Islet precursor cell (in vitro differentiated cells): ENCODE measurements around the gene PDE2A.

Source experiments
- DNase-seq: peaks from one replicate; pipeline ENCODE4 v3.0.0-alpha.2; 2018

PDE2A gene

GRCh38 chr11:72587696-72588095, 86.5 kb downstream of the PDE2A start:
- DNase-seq: no peak

- DNase-seq: no peak
These were observed 87.7 kb downstream of the PDE2A start for GRCh38 chr11:72586321-72587090.

- DNase-seq: peak; percentile 89
These were observed 88.4 kb downstream of the PDE2A start for GRCh38 chr11:72585762-72586311.

GRCh38 chr11:72584939-72585597, 89.2 kb downstream of the PDE2A start:
- DNase-seq: no peak

GRCh38 chr11:72584293-72584938, 89.8 kb downstream of the PDE2A start:
- DNase-seq: no peak

- DNase-seq: no peak
These were observed 90.5 kb downstream of the PDE2A start for GRCh38 chr11:72583616-72584292.

GRCh38 chr11:72583177-72583553, 91.1 kb downstream of the PDE2A start:
- no peak for DNase-seq

- no peak for DNase-seq
These were observed 91.7 kb downstream of the PDE2A start for GRCh38 chr11:72582206-72583176.

- no peak for DNase-seq
These were observed 93.2 kb downstream of the PDE2A start for GRCh38 chr11:72581067-72581466.

GRCh38 chr11:72580642-72580950, 93.6 kb downstream of the PDE2A start:
- DNase-seq: no peak

GRCh38 chr11:72579816-72580641, 94.2 kb downstream of the PDE2A start:
- peak; percentile 38 for DNase-seq

- DNase-seq: peak; percentile 38
These were observed 95.0 kb downstream of the PDE2A start for GRCh38 chr11:72578991-72579815.

- DNase-seq: no peak
These were observed 95.7 kb downstream of the PDE2A start for GRCh38 chr11:72578566-72578965.

GRCh38 chr11:72578051-72578450, 96.2 kb downstream of the PDE2A start:
- peak; percentile 37 for DNase-seq

- DNase-seq: no peak
These were observed 96.9 kb downstream of the PDE2A start for GRCh38 chr11:72577271-72577721.

GRCh38 chr11:72576661-72577060, 97.6 kb downstream of the PDE2A start:
- peak; percentile 30 for DNase-seq

GRCh38 chr11:72576243-72576595, 98.0 kb downstream of the PDE2A start:
- peak; percentile 35 for DNase-seq

- DNase-seq: peak; percentile 12
These were observed 98.5 kb downstream of the PDE2A start for GRCh38 chr11:72575533-72576242.
